HepG2 (cell line): ENCODE measurements around the gene EVA1C. TPM values are rescaled to one million over a fixed set of nuclear protein-coding genes. Genes with fewer than 3 reads are reported as not detected.

Experiments used
- ATAC-seq: fragments of 200-7000 bp; cut with Tn5 transposase; 3 replicates; pipeline ENCODE4 v1.9.1; 2020; ENCODE audit warnings: mild to moderate bottlenecking, moderate library complexity
- BruUV-seq: library from RNA; stranded (reverse); fragments of 400-500 nt; replicated peaks from 2 replicates; lab custom pipeline; 2021; lab: Mats Ljungman, UMichigan
- CTCF ChIA-PET: fragments of 300-600 bp; formaldehyde crosslinking; extraction: SDS; loops from one replicate; lab custom pipeline; 2021; ENCODE audit warnings: low total read pairs, inconsistent platforms, low intra/inter-chr PET ratio; lab: Yijun Ruan, JAX
- POLR2A ChIA-PET: fragments of 350-600 bp; sonication (Branson Sonifier 250); formaldehyde crosslinking; loops from one replicate; lab custom pipeline; 2020; ENCODE audit warnings: antibody characterized with exemption, inconsistent platforms; lab: Yijun Ruan, JAX
- DNase-seq: peaks from one replicate; pipeline ENCODE4 v3.0.0-alpha.2; 2015; ENCODE audit warnings: low spot score
- FAIRE-seq: peaks from 3 replicates; lab custom pipeline; 2011; peaks lifted over from hg19 to GRCh38; lab: Jason Lieb, UNC
- H2AFZ ChIP-seq: one replicate; pipeline ENCODE4 v1.6.1; 2011; ENCODE audit warnings: low read length, inconsistent platforms
- H3K27ac ChIP-seq: fragments of 300-600 bp; 3 replicates; pipeline ENCODE4 v1.8.0; 2011; ENCODE audit warnings: mixed run types, mild to moderate bottlenecking, mixed read lengths, low read length, inconsistent platforms; ENCODE audit not compliant: insufficient read depth; ENCODE audit errors: extremely low read length
- H3K27me3 ChIP-seq, 2 experiments: fragments of 200-600 bp in 1 of 2; 2 replicates in 1 of 2; 3 replicates in 1 of 2; pipeline versions ENCODE4 v1.6.0 to v1.8.0; 2011; ENCODE audit warnings: low read length in 2 of 2, mild to moderate bottlenecking in 2 of 2, moderate library complexity in 2 of 2, inconsistent platforms in 1 of 2; ENCODE audit not compliant: insufficient read depth in 2 of 2, control insufficient read depth in 1 of 2
- H3K36me3 ChIP-seq, 2 experiments: fragments of 200-600 bp in 1 of 2; replicated peaks in 1 of 2; 2 replicates in 1 of 2; 3 replicates in 1 of 2; pipeline versions ENCODE4 v1.5.1 to v1.8.0; 2011; ENCODE audit warnings: low read length in 2 of 2, inconsistent platforms in 1 of 2; ENCODE audit not compliant: insufficient read depth in 2 of 2, control insufficient read depth in 1 of 2
- H3K4me1 ChIP-seq: 2 replicates; pipeline ENCODE4 v1.5.1; 2012; ENCODE audit warnings: low read length, inconsistent platforms; ENCODE audit not compliant: insufficient read depth
- H3K4me2 ChIP-seq: 2 replicates; pipeline ENCODE4 v1.6.0; 2011; ENCODE audit warnings: low read depth, low read length, inconsistent platforms
- H3K4me3 ChIP-seq, 3 experiments: fragments of 200-600 bp in 1 of 3; sonication (generic), shearing (Covaris generic) in 1 of 3; replicated peaks in 1 of 3; 2 replicates each; pipeline ENCODE4 v1.5.1; 2011 to 2016; ENCODE audit warnings: low read length in 3 of 3, inconsistent platforms in 2 of 3, low read depth in 2 of 3, mild to moderate bottlenecking in 2 of 3, control low read depth in 1 of 3, mixed read lengths in 1 of 3; ENCODE audit not compliant: insufficient read depth in 1 of 3
- H3K79me2 ChIP-seq: one replicate; pipeline ENCODE4 v1.6.1; 2011; ENCODE audit warnings: low read length, inconsistent platforms; ENCODE audit not compliant: insufficient read depth
- H3K9ac ChIP-seq: 2 replicates; pipeline ENCODE4 v1.6.0; 2011; ENCODE audit warnings: mild to moderate bottlenecking, low read depth, low read length, inconsistent platforms; ENCODE audit not compliant: insufficient read depth
- H3K9me3 ChIP-seq: 2 replicates; pipeline ENCODE4 v1.5.1; 2012; ENCODE audit warnings: mild to moderate bottlenecking, low read length
- H4K20me1 ChIP-seq: 2 replicates; pipeline ENCODE4 v1.6.0; 2011; ENCODE audit warnings: inconsistent platforms, mild to moderate bottlenecking, low read length, moderate library complexity; ENCODE audit not compliant: insufficient read depth
- FOXA1 ChIP-seq, 2 experiments: fragments of 450-650 bp in 1 of 2; sonication (generic) in 1 of 2; formaldehyde crosslinking in 1 of 2; IDR thresholded peaks; 2 replicates each; pipeline versions ENCODE4 v1.4.0 to v1.6.1; 2016 to 2020; ENCODE audit warnings: missing genetic modification reagents in 1 of 2
- FOXC1 ChIP-seq: sonication (generic); formaldehyde crosslinking; IDR thresholded peaks from 2 replicates; pipeline ENCODE4 v1.8.0; 2022; ENCODE audit warnings: mild to moderate bottlenecking, missing genetic modification reagents, borderline replicate concordance
- GATA4 ChIP-seq: sonication (generic); IDR thresholded peaks from 2 replicates; pipeline ENCODE4 v1.6.1; 2016; ENCODE audit warnings: antibody characterized with exemption, low read depth, borderline replicate concordance
- HCFC1 ChIP-seq: fragments of 150-350 bp; IDR thresholded peaks from 2 replicates; pipeline ENCODE4 v1.6.1; 2014; ENCODE audit warnings: low read depth, low read length
- HHEX ChIP-seq: IDR thresholded peaks from 2 replicates; pipeline ENCODE4 v1.6.1; 2016; ENCODE audit warnings: control low read depth
- HIC2 ChIP-seq: sonication (generic); formaldehyde crosslinking; IDR thresholded peaks from 2 replicates; pipeline ENCODE4 v1.9.0; 2022; ENCODE audit warnings: low read depth, missing genetic modification reagents
- KDM1A ChIP-seq: IDR thresholded peaks from 2 replicates; pipeline ENCODE4 v1.6.1; 2016; ENCODE audit warnings: missing compliant biosample characterization
- MATR3 ChIP-seq: sonication (generic); formaldehyde crosslinking; IDR thresholded peaks from 2 replicates; pipeline ENCODE4 v1.4.0; 2020; ENCODE audit warnings: missing genetic modification reagents
- MAZ ChIP-seq, 2 experiments: sonication (generic) in 1 of 2; formaldehyde crosslinking in 1 of 2; IDR thresholded peaks; 2 replicates each; pipeline versions ENCODE4 v1.5.0 to v1.6.1; 2012 to 2020; ENCODE audit warnings: low read depth in 2 of 2, mild to moderate bottlenecking in 2 of 2, borderline replicate concordance in 1 of 2, improper control_type of control experiment in 1 of 2, low read length in 1 of 2, missing genetic modification reagents in 1 of 2, moderate library complexity in 1 of 2
- NR3C1 ChIP-seq: sonication (generic); formaldehyde crosslinking; IDR thresholded peaks from 2 replicates; pipeline ENCODE4 v1.4.0; 2020; ENCODE audit warnings: missing genetic modification reagents
- PHF8 ChIP-seq: sonication (generic); formaldehyde crosslinking; IDR thresholded peaks from 2 replicates; pipeline ENCODE4 v1.5.0; 2020; ENCODE audit warnings: missing genetic modification reagents
- SMARCC2 ChIP-seq: fragments of 450-650 bp; IDR thresholded peaks from 2 replicates; pipeline ENCODE4 v1.6.1; 2017; ENCODE audit warnings: antibody characterized with exemption, mild to moderate bottlenecking
- SOX13 ChIP-seq, 3 experiments: fragments of 450-650 bp in 1 of 3; sonication (generic) in 1 of 3; formaldehyde crosslinking in 1 of 3; IDR thresholded peaks in 2 of 3; conservative IDR thresholded peaks in 1 of 3; 2 replicates each; pipeline versions ENCODE4 v1.5.0 to v1.6.1; 2016 to 2020; ENCODE audit warnings: antibody characterized with exemption in 1 of 3, mild to moderate bottlenecking in 1 of 3, missing compliant biosample characterization in 1 of 3, missing genetic modification reagents in 1 of 3, moderate library complexity in 1 of 3
- SYNCRIP ChIP-seq: fragments of 200-400 bp; formaldehyde crosslinking; IDR thresholded peaks from 2 replicates; pipeline ENCODE4 v1.6.1; 2018; ENCODE audit warnings: mild to moderate bottlenecking, low read depth, low read length; ENCODE audit not compliant: insufficient read depth
- XBP1 ChIP-seq: sonication (generic); formaldehyde crosslinking; IDR thresholded peaks from 2 replicates; pipeline ENCODE4 v1.5.0; 2020; ENCODE audit warnings: missing genetic modification reagents
- XRCC5 ChIP-seq: fragments of 200-400 bp; formaldehyde crosslinking; optimal IDR thresholded peaks from 2 replicates; pipeline ENCODE3; 2017; ENCODE audit warnings: mild to moderate bottlenecking, low read length
- ZBTB1 ChIP-seq: sonication (generic); formaldehyde crosslinking; IDR thresholded peaks from 2 replicates; pipeline ENCODE4 v1.4.0; 2020; ENCODE audit warnings: missing genetic modification reagents, borderline replicate concordance
- ZBTB3 ChIP-seq: sonication (generic); formaldehyde crosslinking; IDR thresholded peaks from 2 replicates; pipeline ENCODE4 v1.4.0; 2020; ENCODE audit warnings: low read depth, mild to moderate bottlenecking, moderate library complexity, missing genetic modification reagents, borderline replicate concordance
- ZNF274 ChIP-seq: sonication (generic); formaldehyde crosslinking; IDR thresholded peaks from 2 replicates; pipeline ENCODE4 v1.5.1; 2020; ENCODE audit warnings: mild to moderate bottlenecking, missing genetic modification reagents
- ZNF577 ChIP-seq: sonication (generic); formaldehyde crosslinking; IDR thresholded peaks from 2 replicates; pipeline ENCODE4 v1.4.0; 2020; ENCODE audit warnings: mild to moderate bottlenecking, low read depth, missing genetic modification reagents, borderline replicate concordance
- ZNF7 ChIP-seq: IDR thresholded peaks from 2 replicates; pipeline ENCODE4 v1.6.1; 2016; ENCODE audit warnings: missing biosample characterization, missing genetic modification reagents
- ZNF775 ChIP-seq: sonication (generic); formaldehyde crosslinking; IDR thresholded peaks from 2 replicates; pipeline ENCODE4 v1.4.0; 2020; ENCODE audit warnings: missing genetic modification reagents, mild to moderate bottlenecking, moderate library complexity, borderline replicate concordance
- ZNF782 ChIP-seq: sonication (generic); formaldehyde crosslinking; IDR thresholded peaks from 2 replicates; pipeline ENCODE4 v1.4.0; 2020; ENCODE audit warnings: missing genetic modification reagents, mild to moderate bottlenecking, borderline replicate concordance
- ZSCAN31 ChIP-seq: sonication (generic); formaldehyde crosslinking; IDR thresholded peaks from 2 replicates; pipeline ENCODE4 v1.5.0; 2020; ENCODE audit warnings: low read depth, mild to moderate bottlenecking, missing genetic modification reagents
- WGBS: methylation state at CpG from one replicate; pipeline ENCODE4 v1.1.6; 2017; ENCODE audit warnings: low lambda C conversion rate; 5-methylcytosine and 5-hydroxymethylcytosine counted together
- in situ Hi-C: cut with HindIII; loops from 2 replicates; pipeline ENCODE4 v1.10.0; 2017; ENCODE audit warnings: low pct_unique_long_range_greater_than_20kb; ENCODE audit not compliant: extremely low pct_ligation_motif_present
- intact Hi-C: fragments of 100-400 bp; cut with micrococcal nuclease; formaldehyde crosslinking; loops from one replicate; pipeline ENCODE4 v1.10.0; 2022; ENCODE audit not compliant: unreplicated experiment
- polyA plus RNA-seq, 8 experiments: library from polyadenylated mRNA; depleted of rRNA in 3 of 8; stranded (reverse) in 7 of 8; unstranded in 1 of 8; fragments of >200 nt; fragmentation: Illumina TruSeq in 4 of 8; extraction: Trizol in 4 of 8; gene quantifications; 2 replicates each; pipeline versions ENCODE4 v1.2.1 to v1.2.3, GENCODE V29; 2011 to 2016; ENCODE audit warnings: low read depth in 4 of 8, missing spikeins in 1 of 8, mixed read lengths in 1 of 8; ENCODE audit not compliant: insufficient read depth in 1 of 8
- total RNA-seq, 5 experiments: library from RNA; depleted of rRNA; stranded (reverse); fragments of >200 nt; fragmentation: Illumina TruSeq; extraction: Trizol; gene quantifications; 2 replicates each; pipeline ENCODE4 v1.2.3, GENCODE V29; 2016; ENCODE audit warnings: low read depth in 1 of 5

EVA1C gene
- total and polyA plus RNA-seq, 2 of the 13 experiments (the other 11 are each of a cell fraction or from before 2014, with no cell fraction given) = 0.29 to 0.34 TPM

GRCh38 chr21:32388306-32388705, 24.2 kb upstream of the EVA1C start (continued):
- TF ChIP-seq SMARCC2 = no peak
- no peak for TF ChIP-seq MATR3 (CRISPR knock-in tag)
- no peak for TF ChIP-seq PHF8 (CRISPR knock-in tag)
- no peak for TF ChIP-seq ZNF274 (CRISPR knock-in tag)
- no peak for TF ChIP-seq ZSCAN31 (CRISPR knock-in tag)
- TF ChIP-seq ZNF775 (CRISPR knock-in tag) = no peak
- TF ChIP-seq XRCC5 = no peak
- TF ChIP-seq FOXA1 (IDR thresholded peaks at IDR 0.05) = no peak
- TF ChIP-seq FOXA1 (CRISPR knock-in tag; IDR thresholded peaks at IDR 0.05) = no peak
- no peak for TF ChIP-seq FOXC1
- TF ChIP-seq HHEX (CRISPR knock-in tag) = no peak
- no peak for TF ChIP-seq GATA4
- TF ChIP-seq SYNCRIP = no peak
- no peak for TF ChIP-seq XBP1 (CRISPR knock-in tag)

- no peaks in the 10 kb centered on the region for H3K9me3 ChIP-seq
- no peak for ATAC-seq
- peaks cover 62% of the 10 kb centered on the region for H3K4me1 ChIP-seq
- no peak overlapping the region for H3K9ac ChIP-seq
- H3K27ac ChIP-seq = no peak overlapping the region
- DNase-seq = no peak
- ChIA-PET POLR2A (no interaction called here), CTCF (no interaction called here)
- no peak overlapping the region for H3K4me3 ChIP-seq
- H3K79me2 ChIP-seq = peaks cover 56% of the 10 kb centered on the region
- H3K36me3 ChIP-seq = peaks cover 10 to 31% of the 10 kb centered on the region in 2 experiments; a peak in 4 of 5 replicates
- no peaks in the 10 kb centered on the region for H3K27me3 ChIP-seq
- 92% methylated on average over 4 of the region's 5 CpGs for WGBS
- intact Hi-C loops = no loop called here
- peak overlapping the region; percentile 18 for H3K4me2 ChIP-seq
- no TSS peak for BruUV-seq
- peaks cover 7% of the 10 kb centered on the region; the same call in 1 of the 2 replicates for H4K20me1 ChIP-seq
- H2AFZ ChIP-seq = no peak overlapping the region
- in situ Hi-C loops = no loop called here
- no peak for FAIRE-seq
- no peak for TF ChIP-seq NR3C1 (CRISPR knock-in tag)
- TF ChIP-seq ZNF782 (CRISPR knock-in tag) = no peak
- no peak for TF ChIP-seq ZNF7 (CRISPR knock-in tag)
- TF ChIP-seq SOX13 (IDR thresholded peaks at IDR 0.05) = no peak
- no peak for TF ChIP-seq SOX13 (CRISPR knock-in tag; conservative IDR thresholded peaks at IDR 0.05 in 1 of 2, IDR thresholded peaks at IDR 0.05 in 1 of 2)
- no peak for TF ChIP-seq HCFC1
- no peak for TF ChIP-seq ZBTB3 (CRISPR knock-in tag)
- no peak for TF ChIP-seq HIC2 (CRISPR knock-in tag)
- TF ChIP-seq KDM1A (CRISPR knock-in tag) = no peak
- no peak for TF ChIP-seq MAZ (IDR thresholded peaks at IDR 0.05; ENCODE audit: borderline replicate concordance, low read depth, low read length)
- no peak for TF ChIP-seq MAZ (CRISPR knock-in tag; IDR thresholded peaks at IDR 0.05; ENCODE audit: low read depth)
- no peak for TF ChIP-seq ZBTB1 (CRISPR knock-in tag)
- TF ChIP-seq ZNF577 (CRISPR knock-in tag) = no peak
Measured at GRCh38 chr21:32389337-32390015, 23.0 kb upstream of the EVA1C start.
